Measurements from ENCODE around the gene CMTM7. TPM values are rescaled to one million over a fixed set of nuclear protein-coding genes. Genes with fewer than 3 reads are reported as not detected.

Gene CMTM7
- total RNA-seq, 1 experiment from 2014 or later, result 8.9 TPM

- no peak overlapping the region for H2AFZ ChIP-seq (ENCODE audit: low read length)
- no peak overlapping the region for H3K4me3 ChIP-seq (ENCODE audit: low read length)
- no peak overlapping the region for H3K27ac ChIP-seq (ENCODE audit: low read length)
- no peaks in the 10 kb centered on the region for H3K36me3 ChIP-seq (ENCODE audit: insufficient read depth, low read length)
- H3K4me2 ChIP-seq (ENCODE audit: low read depth, low read length, poor library complexity, severe bottlenecking), result no peak overlapping the region
- no peak overlapping the region for H3K9ac ChIP-seq (ENCODE audit: low read length)
- no peaks in the 10 kb centered on the region for H3K79me2 ChIP-seq (ENCODE audit: low read length)
- no peaks in the 10 kb centered on the region for H3K9me3 ChIP-seq (ENCODE audit: low read length)
- H3K4me1 ChIP-seq (ENCODE audit: low read length), result no peaks in the 10 kb centered on the region
- no peaks in the 10 kb centered on the region for H3K9me2 ChIP-seq (replicated peaks; ENCODE audit: insufficient read depth, low read length)
- DNase-seq, result no peak
- H3K27me3 ChIP-seq (ENCODE audit: low read length), result no peaks in the 10 kb centered on the region
- H4K20me1 ChIP-seq (ENCODE audit: insufficient read depth, low read depth, low read length), result no peaks in the 10 kb centered on the region
These were observed 31.7 kb upstream of the CMTM7 start for GRCh38 chr3:32359766-32360492.

DNA sequence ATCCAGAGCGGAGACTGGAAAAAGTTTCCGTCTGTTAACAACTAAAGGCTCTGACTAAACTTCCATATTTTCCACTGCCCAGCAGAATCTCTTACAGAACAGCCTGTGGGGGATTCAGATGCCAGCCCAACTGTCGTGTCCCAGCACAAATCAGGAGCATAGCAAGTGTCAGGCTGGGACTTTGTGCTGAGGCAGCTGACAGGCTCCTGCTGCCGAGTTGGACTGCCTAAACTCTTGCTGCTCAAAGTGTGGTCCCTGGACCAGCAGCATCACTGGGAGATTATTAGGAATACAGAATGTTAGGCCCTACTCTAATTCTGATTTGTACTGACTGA, 31.2 kb upstream of the CMTM7 start:
- H3K27me3 ChIP-seq (ENCODE audit: low read length), result no peaks in the 10 kb centered on the region
- H2AFZ ChIP-seq (ENCODE audit: low read length), result no peak overlapping the region
- no peak overlapping the region for H3K27ac ChIP-seq (ENCODE audit: low read length)
- no peaks in the 10 kb centered on the region for H3K9me2 ChIP-seq (replicated peaks; ENCODE audit: insufficient read depth, low read length)
- peak; percentile 38 for DNase-seq
- no peaks in the 10 kb centered on the region for H3K79me2 ChIP-seq (ENCODE audit: low read length)
- H3K4me3 ChIP-seq (ENCODE audit: low read length), result no peak overlapping the region
- H3K4me2 ChIP-seq (ENCODE audit: low read depth, low read length, poor library complexity, severe bottlenecking), result no peak overlapping the region
- no peaks in the 10 kb centered on the region for H3K36me3 ChIP-seq (ENCODE audit: insufficient read depth, low read length)
- no peaks in the 10 kb centered on the region for H4K20me1 ChIP-seq (ENCODE audit: insufficient read depth, low read depth, low read length)
- H3K9me3 ChIP-seq (ENCODE audit: low read length), result no peaks in the 10 kb centered on the region
- no peak overlapping the region for H3K9ac ChIP-seq (ENCODE audit: low read length)
- no peaks in the 10 kb centered on the region for H3K4me1 ChIP-seq (ENCODE audit: low read length)

- H3K79me2 ChIP-seq (ENCODE audit: low read length), result no peaks in the 10 kb centered on the region
- H3K36me3 ChIP-seq (ENCODE audit: insufficient read depth, low read length), result no peaks in the 10 kb centered on the region
- no peak overlapping the region for H3K27ac ChIP-seq (ENCODE audit: low read length)
- no peaks in the 10 kb centered on the region for H3K9me2 ChIP-seq (replicated peaks; ENCODE audit: insufficient read depth, low read length)
- no peaks in the 10 kb centered on the region for H3K27me3 ChIP-seq (ENCODE audit: low read length)
- no peaks in the 10 kb centered on the region for H4K20me1 ChIP-seq (ENCODE audit: insufficient read depth, low read depth, low read length)
- H3K4me1 ChIP-seq (ENCODE audit: low read length), result no peaks in the 10 kb centered on the region
- no peak overlapping the region for H2AFZ ChIP-seq (ENCODE audit: low read length)
- H3K4me3 ChIP-seq (ENCODE audit: low read length), result no peak overlapping the region
- no peaks in the 10 kb centered on the region for H3K9me3 ChIP-seq (ENCODE audit: low read length)
- H3K9ac ChIP-seq (ENCODE audit: low read length), result no peak overlapping the region
- no peak overlapping the region for H3K4me2 ChIP-seq (ENCODE audit: low read depth, low read length, poor library complexity, severe bottlenecking)
- DNase-seq, result no peak
These were observed 24.8 kb upstream of the CMTM7 start for GRCh38 chr3:32366638-32367397.

- DNase-seq, result no peak
- H3K36me3 ChIP-seq (ENCODE audit: insufficient read depth, low read length), result no peaks in the 10 kb centered on the region
- H3K4me3 ChIP-seq (ENCODE audit: low read length), result no peak overlapping the region
- H3K27ac ChIP-seq (ENCODE audit: low read length), result no peak overlapping the region
- H3K9ac ChIP-seq (ENCODE audit: low read length), result no peak overlapping the region
- H3K79me2 ChIP-seq (ENCODE audit: low read length), result no peaks in the 10 kb centered on the region
- H3K9me3 ChIP-seq (ENCODE audit: low read length), result no peaks in the 10 kb centered on the region
- no peak overlapping the region for H2AFZ ChIP-seq (ENCODE audit: low read length)
- no peaks in the 10 kb centered on the region for H3K27me3 ChIP-seq (ENCODE audit: low read length)
- no peaks in the 10 kb centered on the region for H3K4me1 ChIP-seq (ENCODE audit: low read length)
- H3K4me2 ChIP-seq (ENCODE audit: low read depth, low read length, poor library complexity, severe bottlenecking), result no peak overlapping the region
- H4K20me1 ChIP-seq (ENCODE audit: insufficient read depth, low read depth, low read length), result no peaks in the 10 kb centered on the region
- H3K9me2 ChIP-seq (replicated peaks; ENCODE audit: insufficient read depth, low read length), result no peaks in the 10 kb centered on the region
These were observed 24.2 kb upstream of the CMTM7 start for GRCh38 chr3:32367442-32367841.

- Histone ChIP-seq H3K9me3 (ENCODE audit: low read length) (no peaks in the 10 kb centered on the region), H3K36me3 (ENCODE audit: insufficient read depth, low read length) (no peaks in the 10 kb centered on the region), H4K20me1 (ENCODE audit: insufficient read depth, low read depth, low read length) (no peaks in the 10 kb centered on the region), H3K9ac (ENCODE audit: low read length) (no peak overlapping the region), H3K79me2 (ENCODE audit: low read length) (no peaks in the 10 kb centered on the region), H3K27me3 (ENCODE audit: low read length) (no peaks in the 10 kb centered on the region), H3K9me2 (replicated peaks; ENCODE audit: insufficient read depth, low read length) (no peaks in the 10 kb centered on the region), H3K4me3 (ENCODE audit: low read length) (no peak overlapping the region), H3K27ac (ENCODE audit: low read length) (no peak overlapping the region), H3K4me2 (ENCODE audit: low read depth, low read length, poor library complexity, severe bottlenecking) (no peak overlapping the region), H2AFZ (ENCODE audit: low read length) (no peak overlapping the region), H3K4me1 (ENCODE audit: low read length) (no peaks in the 10 kb centered on the region)
- no peak for DNase-seq
These were observed 20.0 kb upstream of the CMTM7 start for GRCh38 chr3:32371461-32372212.

GRCh38 chr3:32372213-32372490, 19.5 kb upstream of the CMTM7 start:
- DNase-seq, result no peak

DNA sequence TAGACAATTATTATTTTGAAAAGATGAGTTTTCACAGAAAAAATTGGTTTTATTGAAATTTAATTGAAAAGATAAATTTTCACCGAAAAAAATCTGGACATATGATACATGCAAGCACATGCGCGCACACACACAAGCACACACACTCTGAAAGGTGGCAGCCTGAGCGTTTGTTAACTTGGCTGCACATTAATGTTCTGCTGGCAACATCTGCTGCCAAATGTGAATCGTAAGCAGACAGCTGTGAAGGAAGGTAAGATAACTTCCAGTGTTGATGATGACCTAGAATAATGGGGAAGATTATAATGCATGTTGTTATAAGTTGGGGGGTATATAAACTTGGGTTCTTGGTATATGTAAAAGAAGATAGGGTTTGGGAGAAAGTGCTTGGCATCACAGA, 18.4 kb upstream of the CMTM7 start:
- H3K27ac ChIP-seq (ENCODE audit: low read length), result no peak overlapping the region
- no peaks in the 10 kb centered on the region for H3K9me3 ChIP-seq (ENCODE audit: low read length)
- no peaks in the 10 kb centered on the region for H3K4me1 ChIP-seq (ENCODE audit: low read length)

More at GRCh38 chr3:32372213-32372490, 19.5 kb upstream of the CMTM7 start:
- no peak overlapping the region for H3K9ac ChIP-seq (ENCODE audit: low read length)
- no peaks in the 10 kb centered on the region for H3K9me2 ChIP-seq (replicated peaks; ENCODE audit: insufficient read depth, low read length)
- H3K36me3 ChIP-seq (ENCODE audit: insufficient read depth, low read length), result no peaks in the 10 kb centered on the region
- H4K20me1 ChIP-seq (ENCODE audit: insufficient read depth, low read depth, low read length), result no peaks in the 10 kb centered on the region
- H3K27ac ChIP-seq (ENCODE audit: low read length), result no peak overlapping the region
- no peaks in the 10 kb centered on the region for H3K27me3 ChIP-seq (ENCODE audit: low read length)
- H3K4me3 ChIP-seq (ENCODE audit: low read length), result no peak overlapping the region
- no peak overlapping the region for H2AFZ ChIP-seq (ENCODE audit: low read length)
- no peaks in the 10 kb centered on the region for H3K79me2 ChIP-seq (ENCODE audit: low read length)
- H3K4me2 ChIP-seq (ENCODE audit: low read depth, low read length, poor library complexity, severe bottlenecking), result no peak overlapping the region
- H3K4me1 ChIP-seq (ENCODE audit: low read length), result no peaks in the 10 kb centered on the region
- no peaks in the 10 kb centered on the region for H3K9me3 ChIP-seq (ENCODE audit: low read length)

GRCh38 chr3:32373844-32374243, 17.8 kb upstream of the CMTM7 start:
- no peaks in the 10 kb centered on the region for H3K79me2 ChIP-seq (ENCODE audit: low read length)
- no peaks in the 10 kb centered on the region for H3K4me1 ChIP-seq (ENCODE audit: low read length)
- no peak overlapping the region for H3K4me3 ChIP-seq (ENCODE audit: low read length)
- no peak overlapping the region for H3K4me2 ChIP-seq (ENCODE audit: low read depth, low read length, poor library complexity, severe bottlenecking)
- H3K36me3 ChIP-seq (ENCODE audit: insufficient read depth, low read length), result no peaks in the 10 kb centered on the region
- no peaks in the 10 kb centered on the region for H3K9me3 ChIP-seq (ENCODE audit: low read length)
- H3K9ac ChIP-seq (ENCODE audit: low read length), result no peak overlapping the region
- no peaks in the 10 kb centered on the region for H3K9me2 ChIP-seq (replicated peaks; ENCODE audit: insufficient read depth, low read length)
- no peak overlapping the region for H2AFZ ChIP-seq (ENCODE audit: low read length)
- no peaks in the 10 kb centered on the region for H4K20me1 ChIP-seq (ENCODE audit: insufficient read depth, low read depth, low read length)
- H3K27me3 ChIP-seq (ENCODE audit: low read length), result no peaks in the 10 kb centered on the region
- no peak overlapping the region for H3K27ac ChIP-seq (ENCODE audit: low read length)
- DNase-seq, result no peak

More for the DNA sequence above, 18.4 kb upstream of the CMTM7 start:
- H3K79me2 ChIP-seq (ENCODE audit: low read length), result no peaks in the 10 kb centered on the region
- no peaks in the 10 kb centered on the region for H3K27me3 ChIP-seq (ENCODE audit: low read length)
- H2AFZ ChIP-seq (ENCODE audit: low read length), result no peak overlapping the region
- no peak overlapping the region for H3K9ac ChIP-seq (ENCODE audit: low read length)
- no peak overlapping the region for H3K4me2 ChIP-seq (ENCODE audit: low read depth, low read length, poor library complexity, severe bottlenecking)
- no peak overlapping the region for H3K4me3 ChIP-seq (ENCODE audit: low read length)
- DNase-seq, result no peak
- no peaks in the 10 kb centered on the region for H3K36me3 ChIP-seq (ENCODE audit: insufficient read depth, low read length)
- no peaks in the 10 kb centered on the region for H4K20me1 ChIP-seq (ENCODE audit: insufficient read depth, low read depth, low read length)
- H3K9me2 ChIP-seq (replicated peaks; ENCODE audit: insufficient read depth, low read length), result no peaks in the 10 kb centered on the region
